IMR-90 (cell line): Measurements from ENCODE around the gene DAND5. TPM values are rescaled to one million over a fixed set of nuclear protein-coding genes. Genes with fewer than 3 reads are reported as not detected.

Experiments used
- ATAC-seq: fragments of 200-7000 bp; cut with Tn5 transposase; 2 replicates; pipeline ENCODE4 v1.9.1; 2020; ENCODE audit warnings: low read depth, mild to moderate bottlenecking, moderate library complexity
- BruUV-seq: library from RNA; stranded (reverse); fragments of 400-500 nt; replicated peaks from 2 replicates; lab custom pipeline; 2021; lab: Mats Ljungman, UMichigan
- CTCF ChIA-PET: fragments of 300-600 bp; formaldehyde crosslinking; extraction: SDS; loops from one replicate; lab custom pipeline; 2021; ENCODE audit warnings: antibody characterized with exemption; lab: Yijun Ruan, JAX
- POLR2A ChIA-PET: fragments of 300-600 bp; sonication (Branson Sonifier 250); formaldehyde crosslinking; loops from one replicate; lab custom pipeline; 2022; ENCODE audit warnings: antibody characterized with exemption; ENCODE audit not compliant: unreplicated experiment; lab: Charles Lee
- DNase-seq: peaks from one replicate; pipeline ENCODE4 v3.0.0; 2013
- H2AFZ ChIP-seq: replicated peaks from 2 replicates; pipeline ENCODE3; 2013; ENCODE audit warnings: low read length, mild to moderate bottlenecking; ENCODE audit not compliant: poor library complexity
- H2AK5ac ChIP-seq: 2 replicates; pipeline ENCODE4 v1.6.1; 2013; ENCODE audit warnings: low read depth, low read length, inconsistent platforms
- H2AK9ac ChIP-seq: replicated peaks from 2 replicates; pipeline ENCODE3; 2013; ENCODE audit warnings: mild to moderate bottlenecking, low read depth, low read length, moderate library complexity; ENCODE audit not compliant: poor library complexity
- H2BK120ac ChIP-seq: 2 replicates; pipeline ENCODE4 v1.6.1; 2013; ENCODE audit warnings: low read depth, low read length, inconsistent platforms
- H2BK15ac ChIP-seq: 3 replicates; pipeline ENCODE4 v1.6.1; 2013; ENCODE audit warnings: low read depth, low read length, inconsistent platforms
- H2BK20ac ChIP-seq: 2 replicates; pipeline ENCODE4 v1.6.1; 2013; ENCODE audit warnings: low read depth, mild to moderate bottlenecking, inconsistent platforms, low read length, moderate library complexity
- H2BK5ac ChIP-seq: 2 replicates; pipeline ENCODE4 v1.6.1; 2013; ENCODE audit warnings: mild to moderate bottlenecking, low read depth, low read length, inconsistent platforms; ENCODE audit not compliant: poor library complexity, severe bottlenecking
- H3K14ac ChIP-seq: replicated peaks from 2 replicates; pipeline ENCODE4 v1.6.1; 2013; ENCODE audit warnings: low read depth, low read length, inconsistent platforms
- H3K18ac ChIP-seq: 2 replicates; pipeline ENCODE4 v1.6.1; 2013; ENCODE audit warnings: low read depth, low read length, control low read depth
- H3K23ac ChIP-seq: 2 replicates; pipeline ENCODE4 v1.6.1; 2013; ENCODE audit warnings: low read depth, low read length, inconsistent platforms
- H3K27ac ChIP-seq: 2 replicates; pipeline ENCODE4 v1.5.1; 2013; ENCODE audit warnings: mild to moderate bottlenecking, control low read depth, low read length; ENCODE audit not compliant: insufficient read depth
- H3K27me3 ChIP-seq: 2 replicates; pipeline ENCODE4 v1.6.1; 2013; ENCODE audit warnings: low read length; ENCODE audit not compliant: control insufficient read depth, insufficient read depth
- H3K36me3 ChIP-seq: 2 replicates; pipeline ENCODE4 v1.6.1; 2013; ENCODE audit warnings: low read length, mixed read lengths; ENCODE audit not compliant: control insufficient read depth, insufficient read depth
- H3K4ac ChIP-seq: 2 replicates; pipeline ENCODE4 v1.6.1; 2013; ENCODE audit warnings: low read depth, low read length, inconsistent platforms
- H3K4me1 ChIP-seq: 2 replicates; pipeline ENCODE4 v1.6.1; 2013; ENCODE audit warnings: low read length, mixed read lengths; ENCODE audit not compliant: control insufficient read depth, insufficient read depth
- H3K4me2 ChIP-seq: 2 replicates; pipeline ENCODE4 v1.6.1; 2013; ENCODE audit warnings: low read depth, mild to moderate bottlenecking, control low read depth, low read length, moderate library complexity
- H3K4me3 ChIP-seq: 2 replicates; pipeline ENCODE4 v1.5.1; 2013; ENCODE audit warnings: low read depth, mild to moderate bottlenecking, control low read depth, low read length, moderate library complexity; ENCODE audit not compliant: insufficient read depth
- H3K56ac ChIP-seq: 2 replicates; pipeline ENCODE4 v1.6.1; 2013; ENCODE audit warnings: low read length, inconsistent platforms; ENCODE audit not compliant: insufficient read depth; ENCODE audit errors: extremely low read depth
- H3K79me1 ChIP-seq, 2 experiments: 2 replicates each; pipeline ENCODE4 v1.6.1; 2013; ENCODE audit warnings: low read length in 2 of 2, inconsistent platforms in 1 of 2, low read depth in 1 of 2
- H3K9ac ChIP-seq: 2 replicates; pipeline ENCODE4 v1.6.1; 2013; ENCODE audit warnings: low read depth, low read length, control low read depth
- H3K9me1 ChIP-seq: 2 replicates; pipeline ENCODE4 v1.6.1; 2013; ENCODE audit warnings: low read length, inconsistent platforms; ENCODE audit not compliant: insufficient read depth
- H3K9me3 ChIP-seq: 2 replicates; pipeline ENCODE4 v1.6.1; 2013; ENCODE audit warnings: low read length; ENCODE audit not compliant: control insufficient read depth, insufficient read depth
- H4K20me1 ChIP-seq: 2 replicates; pipeline ENCODE4 v1.6.1; 2013; ENCODE audit warnings: low read length, inconsistent platforms; ENCODE audit not compliant: insufficient read depth
- H4K5ac ChIP-seq: 2 replicates; pipeline ENCODE4 v1.6.1; 2013; ENCODE audit warnings: mild to moderate bottlenecking, low read depth, low read length, control low read depth
- H4K8ac ChIP-seq, 2 experiments: 2 replicates each; pipeline ENCODE4 v1.6.1; 2013; ENCODE audit warnings: low read depth in 2 of 2, low read length in 2 of 2, control low read depth in 1 of 2, inconsistent platforms in 1 of 2
- H4K91ac ChIP-seq: 2 replicates; pipeline ENCODE4 v1.6.1; 2013; ENCODE audit warnings: low read depth, low read length, inconsistent platforms; ENCODE audit not compliant: insufficient read depth
- CEBPB ChIP-seq: IDR thresholded peaks from 2 replicates; pipeline ENCODE4 v1.6.1; 2012; ENCODE audit warnings: low read depth, low read length, improper control_type of control experiment
- FOS ChIP-seq: fragments of 150-350 bp; IDR thresholded peaks from 2 replicates; pipeline ENCODE4 v1.6.1; 2016; ENCODE audit warnings: low read depth, low read length
- MAZ ChIP-seq: IDR thresholded peaks from 2 replicates; pipeline ENCODE4 v1.6.1; 2012; ENCODE audit warnings: low read depth, mild to moderate bottlenecking, low read length, improper control_type of control experiment, moderate library complexity, borderline replicate concordance
- NFE2L2 ChIP-seq: fragments of 150-350 bp; IDR thresholded peaks from 2 replicates; pipeline ENCODE4 v1.6.1; 2016; ENCODE audit warnings: low read depth, mild to moderate bottlenecking, low read length
- POLR2A ChIP-seq: IDR thresholded peaks from 2 replicates; pipeline ENCODE4 v1.6.1; 2012; ENCODE audit warnings: mild to moderate bottlenecking, low read depth, low read length
- RAD21 ChIP-seq: IDR thresholded peaks from 2 replicates; pipeline ENCODE4 v1.6.1; 2012; ENCODE audit warnings: low read length, improper control_type of control experiment
- RCOR1 ChIP-seq: IDR thresholded peaks from 2 replicates; pipeline ENCODE4 v1.6.1; 2012; ENCODE audit warnings: mild to moderate bottlenecking, low read length, improper control_type of control experiment; ENCODE audit not compliant: insufficient replicate concordance
- RFX5 ChIP-seq: IDR thresholded peaks from 2 replicates; pipeline ENCODE4 v1.8.0; 2012; ENCODE audit warnings: low read depth, mild to moderate bottlenecking, low read length, moderate library complexity
- WGBS, 2 experiments: methylation state at CpG; one replicate each; pipeline versions ENCODE4 v1.1.5 to v1.1.7; 2013; ENCODE audit warnings: missing lambda C conversion rate in 2 of 2; ENCODE audit not compliant: insufficient read length in 1 of 2; ENCODE audit errors: extremely low coverage in 2 of 2; 5-methylcytosine and 5-hydroxymethylcytosine counted together
- dilution Hi-C: fragments of 300-500 bp; cut with HindIII; formaldehyde crosslinking; loops from one replicate; pipeline ENCODE4 v1.14.3; 2018; ENCODE audit warnings: low sequenced_read_pairs; ENCODE audit not compliant: unreplicated experiment
- in situ Hi-C: fragments of 300-500 bp; cut with MboI; formaldehyde crosslinking; loops from 3 replicates; pipeline ENCODE4 v1.14.3; 2019; ENCODE audit warnings: low sequenced_read_pairs, inconsistent platforms, mixed read lengths
- intact Hi-C: fragments of 100-400 bp; cut with micrococcal nuclease; formaldehyde crosslinking; loops from 2 replicates; pipeline ENCODE4 v1.10.0; 2022
- polyA plus RNA-seq, 3 experiments: library from polyadenylated mRNA; depleted of rRNA; stranded (reverse); fragments of >200 nt; gene quantifications; 2 replicates each; pipeline ENCODE4 v1.2.3, GENCODE V29; 2012; ENCODE audit warnings: low replicate concordance in 1 of 3
- total RNA-seq: library from RNA; depleted of rRNA; stranded (reverse); fragments of >200 nt; gene quantifications from 2 replicates; pipeline ENCODE4 v1.2.3, GENCODE V29; 2012
- TF ChIP-seq, protein P1 (sequence below): fragments of 150-350 bp; IDR thresholded peaks from 2 replicates; pipeline ENCODE4 v1.6.1; 2016; ENCODE audit warnings: low read depth, mild to moderate bottlenecking, low read length, moderate library complexity, borderline replicate concordance
- TF ChIP-seq, protein P2 (sequence below): fragments of 150-350 bp; IDR thresholded peaks from 2 replicates; pipeline ENCODE4 v1.6.1; 2017; ENCODE audit warnings: mild to moderate bottlenecking, antibody characterized with exemption, low read length, low read depth

DAND5 gene
- total and polyA plus RNA-seq, 2 of the 4 experiments (the other 2 are of a cell fraction): 0.03 TPM; not detected in 1

DNA sequence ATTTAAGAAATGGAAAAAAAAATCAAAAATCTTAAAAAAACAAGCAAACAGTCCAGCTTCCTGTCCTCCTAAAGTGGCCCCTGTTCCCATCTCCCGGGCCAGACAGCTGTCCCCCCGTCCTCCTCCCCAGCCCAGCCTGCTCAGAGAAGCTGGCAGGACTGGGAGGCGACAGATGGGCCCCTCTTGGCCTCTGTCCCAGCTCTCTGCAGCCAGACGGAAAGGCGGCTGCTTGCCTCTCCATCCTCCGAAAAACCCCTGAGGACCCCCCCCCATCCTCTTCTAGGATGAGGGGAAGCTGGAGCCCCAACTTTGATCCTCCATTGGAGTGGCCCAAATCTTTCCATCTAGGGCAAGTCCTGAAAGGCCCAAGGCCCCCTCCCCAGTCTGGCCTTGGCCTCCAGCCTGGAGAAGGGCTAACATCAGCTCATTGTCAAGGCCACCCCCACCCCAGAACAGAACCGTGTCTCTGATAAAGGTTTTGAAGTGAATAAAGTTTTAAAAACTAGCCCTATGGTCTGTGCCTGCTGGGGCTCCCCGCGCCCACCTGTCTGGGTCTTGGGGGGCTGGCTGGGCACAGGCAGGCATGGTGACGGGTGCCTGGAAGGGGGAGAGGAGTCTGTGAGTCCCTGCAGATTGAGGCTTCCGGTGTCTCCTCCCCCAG is 16.1 kb upstream of the DAND5 start:
- Histone ChIP-seq H3K27ac (peak overlapping the region; percentile 87), H4K20me1 (peaks cover 25% of the 10 kb centered on the region; the same call in 1 of the 2 replicates), H3K27me3 (no peaks in the 10 kb centered on the region), H2BK5ac (peak overlapping the region; percentile 85), H3K79me1 (peaks cover 22 to 74% of the 10 kb centered on the region in 2 experiments), H3K4me3 (no peak overlapping the region), H3K18ac (no peak overlapping the region), H3K56ac (no peak overlapping the region; the same call in 1 of the 2 replicates), H4K8ac (peak overlapping the region; percentile 54 to 62; a peak in 2 of 4 replicates), H2BK120ac (peak overlapping the region; percentile 26), H3K4me1 (peaks cover 25% of the 10 kb centered on the region), H3K9me1 (peaks cover 5% of the 10 kb centered on the region; the same call in 1 of the 2 replicates), H2AK5ac (peak overlapping the region; percentile 21; the same call in 1 of the 2 replicates), H2AFZ (peak overlapping the region; percentile 27), H4K91ac (peak overlapping the region; percentile 24), H3K14ac (0 out of 2 replicates have a peak overlapping the region, but pooled peaks have one; percentile 37), H2BK15ac (no peak overlapping the region), H3K23ac (peak overlapping the region; percentile 71; the same call in 1 of the 2 replicates), H3K9ac (peak overlapping the region; percentile 39), H2BK20ac (no peak overlapping the region; the same call in 1 of the 2 replicates), H2AK9ac (peak overlapping the region; percentile 91), H3K9me3 (no peaks in the 10 kb centered on the region), H3K36me3 (peaks cover 58% of the 10 kb centered on the region), H3K4ac (peak overlapping the region; percentile 66), H4K5ac (peak overlapping the region; percentile 9), H3K4me2 (peak overlapping the region; percentile 38)
- BruUV-seq: no TSS peak
- peak; percentile 8 for ATAC-seq
- POLR2A ChIA-PET: no interaction called here
- intact Hi-C loops (no loop called here), dilution Hi-C loops (no loop called here), in situ Hi-C loops (no loop called here)
- CTCF ChIA-PET: interaction anchor here (1.0 kb wide), 1 partner anchor 12 kb away, joined by 3 read pairs; no protein-coding TSS in a partner anchor
- no CpG with 5 or more reads among the region's 11 CpGs for WGBS, 2 experiments
- DNase-seq: no peak
- no peak for TF ChIP-seq MAZ
- TF ChIP-seq, protein P1, sequence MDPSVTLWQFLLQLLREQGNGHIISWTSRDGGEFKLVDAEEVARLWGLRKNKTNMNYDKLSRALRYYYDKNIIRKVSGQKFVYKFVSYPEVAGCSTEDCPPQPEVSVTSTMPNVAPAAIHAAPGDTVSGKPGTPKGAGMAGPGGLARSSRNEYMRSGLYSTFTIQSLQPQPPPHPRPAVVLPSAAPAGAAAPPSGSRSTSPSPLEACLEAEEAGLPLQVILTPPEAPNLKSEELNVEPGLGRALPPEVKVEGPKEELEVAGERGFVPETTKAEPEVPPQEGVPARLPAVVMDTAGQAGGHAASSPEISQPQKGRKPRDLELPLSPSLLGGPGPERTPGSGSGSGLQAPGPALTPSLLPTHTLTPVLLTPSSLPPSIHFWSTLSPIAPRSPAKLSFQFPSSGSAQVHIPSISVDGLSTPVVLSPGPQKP: no peak
- no peak for TF ChIP-seq FOS
- TF ChIP-seq, protein P2, sequence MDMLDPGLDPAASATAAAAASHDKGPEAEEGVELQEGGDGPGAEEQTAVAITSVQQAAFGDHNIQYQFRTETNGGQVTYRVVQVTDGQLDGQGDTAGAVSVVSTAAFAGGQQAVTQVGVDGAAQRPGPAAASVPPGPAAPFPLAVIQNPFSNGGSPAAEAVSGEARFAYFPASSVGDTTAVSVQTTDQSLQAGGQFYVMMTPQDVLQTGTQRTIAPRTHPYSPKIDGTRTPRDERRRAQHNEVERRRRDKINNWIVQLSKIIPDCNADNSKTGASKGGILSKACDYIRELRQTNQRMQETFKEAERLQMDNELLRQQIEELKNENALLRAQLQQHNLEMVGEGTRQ: no peak
- no peak for TF ChIP-seq RCOR1
- no peak for TF ChIP-seq POLR2A
- TF ChIP-seq NFE2L2: no peak
- no peak for TF ChIP-seq RAD21
- TF ChIP-seq RFX5: no peak
- TF ChIP-seq CEBPB: no peak
